GM12878 (cell line): ENCODE measurements around the gene PSMA8. TPM values are rescaled to one million over a fixed set of nuclear protein-coding genes. Genes with fewer than 3 reads are reported as not detected.

Experiments
- ASH2L ChIP-seq: fragments of 300-600, 200-600 bp; sonication (generic); IDR thresholded peaks from 2 replicates; pipeline ENCODE4 v1.6.1; 2017; ENCODE audit warnings: low read depth, mild to moderate bottlenecking, borderline replicate concordance
- BACH1 ChIP-seq: fragments of 450-650 bp; IDR thresholded peaks from 2 replicates; pipeline ENCODE4 v1.6.1; 2017; ENCODE audit warnings: mild to moderate bottlenecking, borderline replicate concordance
- CBX5 ChIP-seq: sonication (generic); IDR thresholded peaks from 2 replicates; pipeline ENCODE4 v1.6.1; 2016; ENCODE audit warnings: low read depth, moderate library complexity, mild to moderate bottlenecking, inconsistent platforms
- CREM ChIP-seq: IDR thresholded peaks from 2 replicates; pipeline ENCODE4 v1.6.1; 2014; ENCODE audit warnings: antibody characterized with exemption, low read depth
- EGR1 ChIP-seq, 2 experiments: IDR thresholded peaks; 1 replicate in 1 of 2; 2 replicates in 1 of 2; pipeline ENCODE4 v1.6.1; 2011 to 2012; ENCODE audit warnings: low read depth in 2 of 2, low read length in 2 of 2, borderline replicate concordance in 1 of 2, mild to moderate bottlenecking in 1 of 2, moderate library complexity in 1 of 2
- HDAC6 ChIP-seq: fragments of 200-600 bp; sonication (generic); IDR thresholded peaks from one replicate; pipeline ENCODE4 v1.8.0; 2017; ENCODE audit warnings: antibody characterized with exemption; ENCODE audit not compliant: unreplicated experiment
- IKZF1 ChIP-seq: fragments of 450-650 bp; conservative IDR thresholded peaks from 2 replicates; pipeline ENCODE4 v1.6.1; 2017; ENCODE audit warnings: antibody characterized with exemption, mild to moderate bottlenecking
- JUND ChIP-seq: IDR thresholded peaks from 2 replicates; pipeline ENCODE4 v1.6.1; 2012; ENCODE audit warnings: low read depth, mild to moderate bottlenecking, low read length, improper control_type of control experiment, moderate library complexity
- NR2C1 ChIP-seq: fragments of 450-650 bp; IDR thresholded peaks from 2 replicates; pipeline ENCODE4 v1.6.1; 2017; ENCODE audit warnings: antibody characterized with exemption, mild to moderate bottlenecking, moderate library complexity
- PML ChIP-seq: IDR thresholded peaks from 2 replicates; pipeline ENCODE4 v1.6.1; 2012; ENCODE audit warnings: low read length, inconsistent platforms
- POLR2AphosphoS5 ChIP-seq: IDR thresholded peaks from 2 replicates; pipeline ENCODE4 v1.6.1; 2011; ENCODE audit warnings: mild to moderate bottlenecking, low read length, inconsistent platforms
- RAD51 ChIP-seq: fragments of 450-650 bp; IDR thresholded peaks from 2 replicates; pipeline ENCODE4 v1.6.1; 2016; ENCODE audit warnings: moderate library complexity, mild to moderate bottlenecking, inconsistent platforms
- RELB ChIP-seq: fragments of 450-650 bp; IDR thresholded peaks from 2 replicates; pipeline ENCODE4 v1.6.1; 2017; ENCODE audit warnings: low read depth, mild to moderate bottlenecking, moderate library complexity
- TARDBP ChIP-seq: IDR thresholded peaks from 2 replicates; pipeline ENCODE4 v1.6.1; 2016; ENCODE audit warnings: borderline replicate concordance
- TCF12 ChIP-seq: IDR thresholded peaks from 2 replicates; pipeline ENCODE4 v1.6.1; 2011; ENCODE audit warnings: low read depth, mild to moderate bottlenecking, low read length
- ZBTB4 ChIP-seq: fragments of 450-650 bp; formaldehyde crosslinking; IDR thresholded peaks from 2 replicates; pipeline ENCODE4 v1.4.0; 2022; ENCODE audit warnings: mild to moderate bottlenecking, moderate library complexity
- ZNF384 ChIP-seq: IDR thresholded peaks from 2 replicates; pipeline ENCODE4 v1.6.1; 2012; ENCODE audit warnings: low read depth, mild to moderate bottlenecking, low read length, improper control_type of control experiment, borderline replicate concordance
- ZNF622 ChIP-seq: fragments of 450-650 bp; IDR thresholded peaks from 2 replicates; pipeline ENCODE4 v1.6.1; 2017; ENCODE audit warnings: mild to moderate bottlenecking, inconsistent platforms
- ZNF687 ChIP-seq: fragments of 450-650 bp; IDR thresholded peaks from 2 replicates; pipeline ENCODE4 v1.6.1; 2017; ENCODE audit warnings: mild to moderate bottlenecking, moderate library complexity
- polyA plus RNA-seq, 11 experiments: library from polyadenylated mRNA; depleted of rRNA in 4 of 11; unstranded in 6 of 11; stranded (reverse) in 5 of 11; fragments of >200 nt; fragmentation: Nextera tagmentation in 4 of 11; fragmentation: Illumina TruSeq in 1 of 11; extraction: Ambion mirVana in 4 of 11; extraction: Trizol in 1 of 11; gene quantifications; 1 replicate in 1 of 11; 2 replicates in 10 of 11; pipeline versions ENCODE4 v1.2.1 to v1.2.3, GENCODE V29; 2011 to 2016; ENCODE audit warnings: inconsistent platforms in 2 of 11, missing spikeins in 2 of 11, low read depth in 1 of 11
- total RNA-seq, 4 experiments: library from RNA; depleted of rRNA in 3 of 4; stranded (reverse); fragments of >200 nt in 3 of 4; fragmentation: Illumina TruSeq in 1 of 4; extraction: Trizol in 1 of 4; gene quantifications; 2 replicates each; pipeline versions ENCODE4 v1.2.1 to v1.2.3, GENCODE V29; 2013 to 2021
- TF ChIP-seq, protein P1 (sequence below): fragments of 450-650 bp; IDR thresholded peaks from 2 replicates; pipeline ENCODE4 v1.6.1; 2016; ENCODE audit warnings: mild to moderate bottlenecking

The PSMA8 gene
- total and polyA plus RNA-seq, 10 of the 15 experiments (the other 5 are each of a cell fraction or from before 2014, with no cell fraction given), result 0.07 to 0.15 (median 0.09) TPM; not detected in 6

- TF ChIP-seq ZBTB4 (CRISPR knock-in tag) (no peak), CBX5 (no peak), ASH2L (no peak), BACH1 (no peak), PML (no peak), IKZF1 (peak; percentile 30; the same call in 1 of the 2 replicates), ZNF622 (no peak), TARDBP (no peak), JUND (no peak), CREM (0 out of 2 replicates have a peak, but pooled peaks have one; percentile 48), EGR1 (IDR thresholded peaks at IDR 0.05; ENCODE audit: borderline replicate concordance in 1 of 2, low read depth in 2 of 2, low read length in 2 of 2) (no peak), ZNF384 (no peak), POLR2AphosphoS5 (no peak), TCF12 (no peak), RELB (peak; percentile 31; the same call in 1 of the 2 replicates), RAD51 (no peak), HDAC6 (no peak), NR2C1 (no peak), ZNF687 (no peak)
- TF ChIP-seq, protein P1, sequence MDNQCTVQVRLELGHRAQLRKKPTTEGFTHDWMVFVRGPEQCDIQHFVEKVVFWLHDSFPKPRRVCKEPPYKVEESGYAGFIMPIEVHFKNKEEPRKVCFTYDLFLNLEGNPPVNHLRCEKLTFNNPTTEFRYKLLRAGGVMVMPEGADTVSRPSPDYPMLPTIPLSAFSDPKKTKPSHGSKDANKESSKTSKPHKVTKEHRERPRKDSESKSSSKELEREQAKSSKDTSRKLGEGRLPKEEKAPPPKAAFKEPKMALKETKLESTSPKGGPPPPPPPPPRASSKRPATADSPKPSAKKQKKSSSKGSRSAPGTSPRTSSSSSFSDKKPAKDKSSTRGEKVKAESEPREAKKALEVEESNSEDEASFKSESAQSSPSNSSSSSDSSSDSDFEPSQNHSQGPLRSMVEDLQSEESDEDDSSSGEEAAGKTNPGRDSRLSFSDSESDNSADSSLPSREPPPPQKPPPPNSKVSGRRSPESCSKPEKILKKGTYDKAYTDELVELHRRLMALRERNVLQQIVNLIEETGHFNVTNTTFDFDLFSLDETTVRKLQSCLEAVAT, result 0 out of 2 replicates have a peak, but pooled peaks have one; percentile 24
Observed at GRCh38 chr18:26215247-26215970, 81.7 kb downstream of the PSMA8 start (continued).
